ENCODE results near the gene SECISBP2.

The SECISBP2 gene

DNA sequence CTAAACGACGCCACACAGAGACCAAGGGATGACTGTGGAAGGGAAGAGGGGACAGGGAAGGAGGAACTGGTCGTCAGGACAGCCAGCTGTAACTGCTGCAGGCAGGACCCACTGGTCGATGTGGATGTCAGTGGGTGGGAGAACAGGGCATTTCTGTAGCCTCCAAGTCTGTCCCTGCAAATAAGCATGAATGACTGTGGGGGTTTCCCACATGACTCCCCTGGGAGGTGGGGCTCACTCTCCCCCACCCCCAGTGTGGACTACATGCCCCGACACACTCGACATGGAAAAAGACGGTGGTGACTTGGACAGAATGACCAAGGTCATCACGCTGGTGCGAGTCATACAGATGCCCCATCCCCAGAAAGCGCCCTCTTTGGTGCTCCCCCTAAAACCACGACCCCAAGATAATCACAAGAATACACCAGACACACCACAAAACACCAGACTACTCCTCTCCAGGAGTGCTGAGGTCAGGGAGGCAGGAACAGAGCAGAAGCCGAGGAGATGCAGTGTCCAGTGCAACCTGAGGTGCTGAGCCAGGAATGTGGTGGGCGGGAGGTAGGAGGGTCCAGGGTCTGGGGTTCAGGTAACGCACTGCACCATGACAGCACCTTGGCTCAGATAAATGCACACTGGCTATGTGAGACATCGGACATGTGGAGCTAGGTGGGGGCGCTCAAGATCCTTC lies 64.9 kb downstream of the SECISBP2 start:
- DNase-seq (ENCODE audit: low spot score) = no peak

DNA sequence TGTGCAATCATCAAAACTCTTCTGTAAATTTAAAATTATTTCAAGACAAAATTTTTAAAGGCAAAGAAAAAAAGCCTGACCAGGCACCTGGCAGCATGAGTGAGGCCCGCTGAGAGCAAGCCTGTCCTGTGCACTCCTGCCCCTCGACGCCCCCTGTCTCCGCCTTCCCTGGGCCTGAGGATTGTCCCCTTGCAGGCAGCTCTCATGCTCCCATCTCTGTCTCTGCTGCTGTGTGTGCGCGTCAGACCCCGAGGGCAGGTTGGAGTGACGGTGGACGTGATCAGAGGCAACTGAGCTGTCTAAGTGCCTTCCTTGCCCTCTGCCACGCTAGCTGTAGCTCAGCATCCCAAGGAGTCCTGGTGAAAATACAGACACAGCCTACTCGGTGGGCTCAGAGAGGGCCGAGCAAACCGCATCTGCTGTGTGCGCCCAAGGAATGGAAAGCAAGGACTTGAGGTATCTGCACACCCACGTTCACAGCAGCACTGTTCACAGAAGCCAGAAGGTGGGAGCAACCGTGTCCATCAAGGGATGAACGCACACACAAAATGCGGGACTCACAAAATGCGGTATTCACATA lies 65.5 kb downstream of the SECISBP2 start:
- DNase-seq (ENCODE audit: low spot score) = no peak

DNA sequence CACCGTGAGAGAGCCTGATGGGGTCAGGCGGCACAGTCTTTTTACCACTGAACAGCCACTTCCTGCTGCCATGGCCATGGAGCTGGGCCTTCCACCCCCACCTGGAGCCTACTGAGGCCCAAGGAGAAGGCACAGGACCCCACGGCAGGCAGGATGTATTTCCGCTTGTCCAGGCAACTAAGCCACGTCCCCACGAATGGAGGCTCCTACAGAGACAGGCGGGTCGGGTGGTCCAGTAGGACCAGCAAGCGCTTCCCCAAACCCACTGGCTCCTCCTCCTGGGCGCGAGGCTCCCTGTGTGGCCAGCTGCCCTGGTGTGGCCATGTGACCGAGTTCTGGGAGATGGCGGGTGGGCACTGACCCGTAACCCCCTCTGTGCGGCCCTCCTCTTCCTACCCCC lies 66.5 kb downstream of the SECISBP2 start:
- no peak for DNase-seq (ENCODE audit: low spot score)

DNA sequence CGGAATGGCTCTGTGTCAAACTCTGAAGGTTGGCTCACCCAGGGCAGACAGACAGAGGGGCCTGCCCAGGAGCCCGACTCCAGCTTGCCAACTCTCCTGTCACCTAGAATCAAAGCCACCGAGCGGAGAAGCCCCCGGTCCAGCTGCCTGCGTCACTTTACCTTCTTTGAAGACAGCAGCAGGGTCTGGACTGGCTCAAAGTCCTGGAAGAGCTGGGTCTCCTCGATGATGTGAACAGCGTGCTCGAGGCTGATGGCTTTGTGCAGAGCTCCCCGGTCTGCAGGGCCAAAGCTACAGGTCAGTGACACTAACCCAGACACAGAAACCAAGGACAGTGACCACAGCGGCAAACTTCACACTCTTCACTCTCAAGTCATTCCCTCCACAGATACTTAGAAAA lies 67.9 kb downstream of the SECISBP2 start:
- DNase-seq (ENCODE audit: low spot score) = no peak

DNA sequence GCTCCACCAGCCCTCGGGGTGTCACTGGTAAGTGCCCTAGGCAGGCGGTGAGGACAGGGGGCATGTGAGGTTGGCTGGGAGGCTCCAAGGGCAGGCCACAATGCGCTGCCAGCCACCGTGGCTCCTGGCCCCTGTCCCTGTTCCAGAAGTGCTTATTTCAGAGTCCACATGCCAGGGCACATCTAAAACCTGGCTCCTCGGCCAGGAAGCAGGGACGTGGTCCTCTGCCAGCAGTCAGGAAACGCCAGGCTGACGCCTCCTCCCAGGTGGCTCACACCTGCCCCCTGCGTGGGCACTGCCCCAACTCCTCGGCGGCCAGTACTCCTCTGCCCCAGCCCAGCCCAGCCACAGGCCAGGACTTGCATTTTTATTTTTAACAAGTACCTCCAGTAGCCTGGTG lies 68.5 kb downstream of the SECISBP2 start:
- no peak for DNase-seq (ENCODE audit: low spot score)

DNA sequence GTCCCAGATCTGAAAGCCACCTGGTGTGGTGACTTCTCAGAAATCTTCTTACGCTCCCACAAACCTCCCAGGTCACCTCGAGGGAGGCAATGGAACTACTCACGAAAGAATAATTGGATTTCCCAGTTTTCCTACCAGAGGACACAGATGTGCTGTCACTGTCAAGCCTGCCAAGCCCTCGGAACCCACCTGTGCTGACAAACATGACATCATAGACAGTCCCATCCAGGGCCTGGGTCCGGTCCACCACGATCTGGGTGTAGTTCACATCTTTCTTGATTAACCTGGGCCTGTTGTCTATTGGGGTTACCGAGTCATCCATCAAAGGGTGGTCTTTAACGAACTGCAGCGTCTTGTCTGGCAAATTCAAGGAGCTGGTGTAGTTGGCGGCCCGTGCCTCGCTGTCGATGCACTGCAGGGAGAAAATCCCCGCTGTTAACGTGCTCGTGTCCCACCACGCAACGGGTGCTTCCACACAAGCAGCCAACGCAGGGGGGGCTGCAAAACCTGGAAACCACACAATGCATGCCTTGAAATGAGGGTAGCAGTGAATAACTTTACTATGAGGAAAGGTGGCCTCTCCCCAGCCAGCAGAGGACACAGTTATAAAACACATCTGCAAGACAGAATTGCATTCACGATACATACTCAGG lies 69.0 kb downstream of the SECISBP2 start:
- DNase-seq (ENCODE audit: low spot score) = no peak

DNA sequence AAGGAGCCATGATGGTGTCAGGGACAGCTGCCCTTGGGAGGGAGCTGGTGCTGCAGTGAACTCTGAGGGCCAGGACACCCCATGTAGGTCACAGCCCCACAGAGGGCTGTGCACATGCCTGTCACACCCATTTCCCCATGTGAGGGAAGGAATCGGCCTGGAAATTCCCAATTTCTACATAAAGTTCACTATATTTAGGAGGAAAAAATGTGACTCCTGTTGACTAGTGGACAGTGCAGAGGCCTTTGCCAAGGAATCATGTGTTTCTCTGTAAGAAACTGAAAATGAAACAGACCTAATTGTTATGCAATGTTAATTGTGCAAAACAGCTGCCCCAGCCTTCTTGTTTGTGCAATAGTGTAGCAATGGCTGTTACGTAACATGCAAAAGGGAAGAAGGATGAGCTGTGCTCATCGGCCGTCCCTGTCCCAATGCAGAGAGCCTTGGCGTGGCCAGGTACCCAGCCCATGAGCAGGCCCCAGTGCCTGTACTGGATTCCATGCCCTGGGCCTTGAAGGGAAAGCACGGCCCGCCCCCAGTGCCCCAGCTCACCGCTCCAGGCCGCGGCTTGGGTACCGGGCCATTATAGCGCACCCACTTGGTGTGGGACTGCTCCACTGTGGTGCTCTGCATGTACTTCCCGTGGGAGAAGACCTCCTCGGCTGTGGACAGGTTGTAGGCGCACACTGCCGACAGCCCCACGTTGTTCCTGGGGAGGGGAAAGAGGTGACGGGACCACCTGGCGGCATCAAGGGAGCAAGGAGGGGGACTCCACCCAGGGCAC lies 70.0 kb downstream of the SECISBP2 start:
- DNase-seq (ENCODE audit: low spot score) = no peak

DNA sequence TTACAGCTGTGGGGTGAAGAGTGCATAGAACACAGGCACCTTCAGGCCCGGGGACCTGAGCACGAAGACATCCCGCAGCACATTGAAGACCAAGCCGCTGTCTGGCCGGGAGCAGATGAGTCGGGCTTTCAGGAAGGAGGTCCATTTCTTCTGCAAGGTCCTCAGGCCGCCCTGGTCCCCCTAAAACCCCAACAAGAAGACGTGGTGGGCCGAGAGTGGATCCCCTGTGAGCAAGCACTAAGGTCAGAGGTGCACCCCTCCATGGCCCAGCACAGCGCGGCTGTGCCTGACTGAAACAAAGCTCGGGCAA lies 70.5 kb downstream of the SECISBP2 start:
- DNase-seq (ENCODE audit: low spot score) = no peak

DNA sequence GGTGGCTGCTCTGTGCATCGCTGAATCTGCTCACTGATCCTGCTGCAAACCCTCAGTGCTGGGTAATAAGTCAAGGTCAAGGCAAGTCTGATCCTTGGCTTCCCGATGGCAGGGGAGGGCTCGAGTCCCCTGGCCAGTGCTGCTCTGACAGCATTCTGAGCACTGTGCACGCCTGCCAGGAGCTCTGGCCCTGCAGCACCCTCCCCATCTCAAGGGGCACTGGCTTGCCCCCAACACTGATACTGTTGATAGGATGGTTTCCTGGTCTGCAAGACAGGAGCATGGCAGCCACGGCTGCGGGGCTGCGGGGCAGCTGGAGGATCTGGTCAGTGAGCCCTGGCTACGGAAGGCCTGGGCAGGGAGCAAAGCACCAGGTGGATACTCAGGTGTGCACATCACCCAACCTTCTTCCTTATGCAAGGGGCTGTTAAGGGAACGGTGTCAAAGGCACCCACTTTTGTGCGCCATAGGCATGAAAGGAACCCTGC lies 71.8 kb downstream of the SECISBP2 start:
- DNase-seq (ENCODE audit: low spot score) = no peak

DNA sequence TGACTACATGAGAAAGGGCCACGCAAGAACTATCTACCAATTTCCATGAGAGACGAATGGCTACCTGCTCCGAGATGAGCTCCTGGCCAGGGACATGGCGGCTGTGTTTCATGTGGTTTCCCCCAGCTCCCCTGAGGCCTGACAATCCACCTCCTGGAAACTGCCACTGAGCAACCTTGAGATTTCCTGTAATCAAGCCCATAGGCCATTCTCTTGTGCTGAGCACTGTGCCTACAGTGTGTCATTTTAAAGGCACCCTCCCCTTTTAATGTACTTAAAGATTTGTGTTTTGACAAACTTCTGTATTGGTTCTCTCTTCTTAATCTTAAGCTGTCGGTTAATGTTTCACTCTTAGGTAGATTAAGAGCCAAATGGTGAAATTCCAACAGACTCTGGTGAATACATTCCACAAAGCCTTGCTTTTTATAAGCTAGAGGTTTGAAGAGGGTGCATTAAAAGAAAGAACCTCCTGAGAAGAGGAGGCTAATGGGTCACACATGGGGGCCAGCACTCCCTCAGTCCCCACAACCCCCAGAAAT lies 72.3 kb downstream of the SECISBP2 start:
- no peak for DNase-seq (ENCODE audit: low spot score)

DNA sequence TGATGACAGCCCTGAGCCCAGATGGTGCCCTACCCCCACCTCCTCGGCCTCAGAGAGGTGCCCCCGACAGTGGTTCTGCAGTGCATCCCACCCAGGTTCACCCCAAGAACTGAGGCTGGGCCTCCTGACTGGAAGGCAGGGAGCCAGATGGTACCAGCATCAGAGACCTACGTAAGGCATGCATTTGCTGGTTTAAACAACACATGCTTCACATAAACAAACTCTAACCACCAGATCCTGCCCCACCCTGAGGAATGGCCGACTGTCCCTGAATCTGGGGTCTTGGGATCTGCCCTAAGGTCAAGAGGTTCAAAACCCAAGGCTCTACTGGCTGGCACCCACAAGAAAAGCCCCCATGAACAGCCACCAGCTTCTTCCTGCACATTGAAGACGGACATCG lies 73.3 kb downstream of the SECISBP2 start:
- no peak for DNase-seq (ENCODE audit: low spot score)

DNA sequence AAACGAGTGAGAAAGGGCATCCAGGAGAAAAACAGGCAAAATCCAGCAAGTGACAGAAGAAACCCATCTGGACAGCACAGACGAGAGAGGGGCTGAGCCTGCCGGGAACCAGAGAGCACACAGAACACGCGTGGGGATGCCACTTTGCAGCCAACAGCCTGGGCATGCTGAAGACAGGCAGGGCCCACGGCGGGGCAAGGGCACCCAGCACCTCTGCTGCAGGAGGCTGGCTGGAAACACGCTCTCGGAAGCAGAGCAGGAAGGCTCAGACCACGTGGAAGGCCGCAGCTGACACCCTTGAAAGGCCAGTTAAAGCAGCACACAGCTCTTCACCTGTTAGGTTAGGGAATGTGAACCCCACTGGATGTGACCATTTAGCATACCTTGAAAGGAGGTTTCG lies 76.1 kb downstream of the SECISBP2 start:
- no peak for DNase-seq (ENCODE audit: low spot score)

DNA sequence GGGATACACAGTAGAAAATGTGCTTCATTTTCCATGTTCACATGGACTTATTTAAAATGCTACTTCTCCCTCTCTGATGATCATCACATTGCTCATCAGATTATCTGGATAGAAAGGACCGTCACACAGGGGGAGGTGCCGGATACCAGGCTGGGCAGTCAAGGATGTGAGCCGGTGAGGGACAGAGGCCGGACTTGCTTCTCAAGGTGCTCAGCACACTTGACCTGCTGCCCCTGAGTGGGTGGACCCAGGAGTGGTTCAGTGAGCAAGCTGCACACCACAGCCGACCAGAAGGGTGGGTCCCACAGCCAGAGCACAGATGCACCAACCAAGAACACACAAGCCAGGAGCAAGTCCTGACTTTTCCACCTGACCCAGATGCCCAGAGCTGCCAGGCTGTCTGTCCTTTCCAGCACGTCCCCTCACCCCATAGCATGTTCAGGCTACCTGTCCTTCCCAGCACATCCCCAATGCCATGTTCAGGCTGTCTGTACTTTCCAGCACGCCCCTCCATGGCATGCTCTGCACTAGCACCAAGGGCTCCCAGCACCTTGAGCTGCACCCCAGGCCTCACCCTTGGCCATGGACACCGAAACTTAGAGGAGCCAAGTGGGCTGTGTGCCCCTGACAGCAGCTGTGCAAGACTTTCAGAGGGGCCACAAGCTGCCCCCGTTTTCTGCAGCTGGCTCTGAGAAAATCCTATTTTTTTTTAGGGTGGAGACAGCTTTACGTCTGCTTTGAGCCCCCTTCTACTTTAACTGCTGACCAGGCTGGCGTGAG lies 77.8 kb downstream of the SECISBP2 start:
- no peak for DNase-seq (ENCODE audit: low spot score)

DNA sequence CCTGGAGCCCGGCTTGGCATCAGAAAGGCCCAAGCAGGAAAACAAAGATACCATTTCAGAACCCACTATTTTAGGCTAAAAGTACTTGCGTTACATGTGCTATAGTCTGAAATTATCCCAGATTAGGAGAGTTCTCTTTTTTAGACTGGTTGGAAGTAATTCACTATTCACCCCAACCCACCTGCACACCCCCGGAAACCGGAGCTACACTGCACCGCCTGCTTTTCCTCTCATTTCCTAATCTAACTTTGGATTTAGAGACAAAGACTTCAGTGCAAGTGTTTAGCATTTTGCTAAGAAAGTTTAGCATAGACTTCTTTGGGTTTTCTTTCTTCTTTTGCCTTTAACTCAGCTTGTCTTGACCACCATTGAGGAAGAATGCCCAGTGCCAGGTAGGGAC lies 79.2 kb downstream of the SECISBP2 start:
- DNase-seq (ENCODE audit: low spot score) = no peak

DNA sequence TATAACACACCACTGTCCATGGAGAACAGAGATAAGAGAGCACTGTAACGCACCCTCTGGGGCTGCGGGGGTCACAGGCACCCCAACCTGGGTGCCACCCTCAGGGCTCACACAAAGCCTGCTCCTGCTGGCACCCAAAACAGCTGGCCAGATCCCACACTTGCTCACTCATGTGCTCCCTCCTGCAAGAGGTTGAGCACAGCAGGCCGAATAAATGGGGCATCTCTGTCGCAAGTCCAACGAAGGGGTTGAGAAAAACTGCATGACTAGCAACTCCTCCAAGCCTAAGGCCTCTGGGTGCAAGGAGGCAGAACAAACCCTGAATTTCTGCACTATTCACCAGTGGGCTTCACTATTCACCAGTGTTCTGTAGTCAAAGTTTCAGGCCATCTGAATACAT lies 80.3 kb downstream of the SECISBP2 start:
- DNase-seq (ENCODE audit: low spot score) = no peak

DNA sequence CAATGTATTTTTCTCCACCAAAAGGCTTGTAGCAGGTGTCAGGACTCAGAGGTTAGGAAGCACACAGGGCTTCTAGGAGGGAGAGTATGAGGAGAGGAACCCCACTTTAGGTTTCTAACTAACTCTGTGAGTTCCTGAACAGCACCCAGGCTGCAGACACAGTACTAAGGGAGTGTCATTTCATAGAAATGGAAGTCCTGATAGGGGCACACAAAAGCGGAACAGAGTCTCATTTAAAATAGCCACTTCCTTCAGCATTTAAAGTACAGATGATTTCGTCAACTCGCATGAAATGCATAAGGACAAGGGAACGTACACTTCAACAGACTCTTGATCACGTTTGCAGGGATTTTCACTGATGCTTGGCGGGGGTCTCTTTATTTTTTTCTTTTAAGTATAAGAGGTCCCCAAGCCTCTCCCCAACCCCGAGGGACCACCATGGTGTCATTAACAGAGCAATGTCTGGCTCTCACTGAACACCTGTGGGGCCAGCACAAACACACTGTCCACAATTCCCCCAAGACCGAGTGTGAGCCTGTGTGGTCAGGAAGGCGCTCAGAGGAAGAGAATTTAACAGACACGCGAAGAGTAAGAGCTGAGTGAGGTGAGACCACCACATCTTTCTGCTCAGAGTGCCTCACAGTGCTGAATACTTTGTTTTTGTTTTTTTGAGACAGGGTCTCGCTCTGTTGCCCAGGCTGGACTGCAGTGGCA lies 82.3 kb downstream of the SECISBP2 start:
- no peak for DNase-seq (ENCODE audit: low spot score)

DNA sequence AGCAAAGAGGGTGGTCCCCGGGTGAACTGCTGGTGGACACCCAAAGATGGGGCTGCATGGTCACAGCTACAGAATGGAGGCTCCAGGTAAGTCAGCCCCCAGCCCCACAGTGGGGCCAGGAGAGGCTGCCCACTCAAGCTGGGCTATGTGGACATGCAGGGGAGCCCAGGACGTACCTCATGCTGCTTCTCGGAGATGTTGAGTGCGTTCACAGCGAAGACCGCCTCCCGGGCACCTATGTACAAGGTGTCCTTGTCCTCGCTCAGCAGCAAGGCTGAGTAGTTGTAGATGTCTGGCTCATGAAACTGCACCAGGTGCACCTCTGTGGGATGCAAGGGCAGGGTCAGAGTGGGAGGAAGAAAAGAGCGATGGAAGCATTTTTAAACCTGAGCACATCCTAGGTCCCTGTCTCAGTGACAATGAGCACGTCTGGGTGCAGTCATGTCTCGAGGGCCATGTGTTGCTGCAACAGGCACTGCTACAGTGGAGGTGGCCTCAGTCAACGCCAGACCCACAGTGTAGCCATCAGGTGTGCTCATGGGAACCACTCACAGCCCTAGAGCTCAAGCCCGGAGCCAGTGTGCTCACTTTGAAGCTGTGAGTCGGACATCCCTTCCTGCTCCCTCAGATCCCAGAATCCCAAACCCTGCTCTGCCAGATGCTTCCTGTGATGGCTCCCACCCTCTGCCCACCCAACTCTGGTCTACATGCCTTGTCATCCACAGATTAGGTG lies 84.6 kb downstream of the SECISBP2 start:
- no peak for DNase-seq (ENCODE audit: low spot score)

DNA sequence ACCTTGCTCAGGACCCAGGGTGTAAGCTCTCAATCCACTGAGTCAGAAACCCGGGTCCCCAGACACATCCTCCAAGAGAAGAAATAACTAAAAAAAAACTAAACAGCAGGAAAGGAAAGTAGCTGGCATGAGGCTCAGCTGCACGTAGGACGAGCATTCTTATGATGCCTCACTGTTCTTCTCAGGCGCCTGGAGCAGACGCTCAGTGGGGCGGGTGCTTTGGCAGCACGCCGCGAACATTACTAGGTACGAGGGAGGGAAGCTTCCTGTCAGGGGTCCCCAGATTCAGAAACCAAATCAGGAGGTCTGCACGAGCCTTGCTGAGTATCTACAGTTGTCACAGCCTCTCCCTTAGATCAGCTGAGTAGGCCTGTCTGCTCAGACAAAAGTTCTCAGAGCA lies 85.8 kb downstream of the SECISBP2 start:
- no peak for DNase-seq (ENCODE audit: low spot score)

DNA sequence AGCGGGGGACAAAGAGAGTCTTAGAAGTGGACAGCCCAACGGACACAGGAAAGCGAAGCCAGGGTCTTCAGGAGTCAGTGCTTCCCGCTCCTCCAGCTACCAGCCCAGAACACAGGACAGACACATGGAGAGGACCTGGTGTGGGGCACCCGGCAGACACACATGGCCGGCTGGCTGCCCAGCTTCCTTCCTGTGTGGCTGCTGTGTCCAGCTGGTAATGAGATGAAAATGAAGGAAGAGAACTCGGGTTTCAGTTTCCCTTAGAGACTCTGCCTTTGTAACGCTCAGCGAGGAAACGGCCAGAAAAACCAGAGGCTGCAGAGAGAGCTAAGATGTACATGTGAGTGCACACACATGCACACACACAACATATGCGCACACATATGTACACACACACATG lies 87.5 kb downstream of the SECISBP2 start:
- no peak for DNase-seq (ENCODE audit: low spot score)

DNA sequence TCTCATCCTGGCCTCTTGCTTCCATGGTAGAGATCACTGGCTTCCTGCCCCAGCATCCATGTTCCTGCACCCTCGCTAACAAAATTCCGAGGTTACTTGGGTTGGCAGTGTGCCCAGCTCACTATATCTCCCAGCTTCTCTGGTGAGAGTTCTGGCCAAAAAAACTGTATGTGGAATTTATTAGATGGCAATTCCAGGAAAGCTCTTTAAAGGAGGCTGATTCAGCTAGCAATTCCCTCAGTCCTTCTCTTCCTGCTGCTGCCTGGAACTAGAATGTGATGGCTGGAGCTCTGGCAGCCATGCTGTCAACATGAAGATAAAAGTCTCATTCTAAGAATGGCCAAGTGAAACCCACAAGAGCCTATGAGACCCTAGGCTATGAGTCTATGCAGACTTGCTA lies 88.8 kb downstream of the SECISBP2 start:
- DNase-seq (ENCODE audit: low spot score) = no peak
